Glutamatergic neuron (in vitro differentiated cells): Measurements from ENCODE around the gene CACNA2D1. TPM values are rescaled to one million over a fixed set of nuclear protein-coding genes. Genes with fewer than 3 reads are reported as not detected.

Experiments used
- DNase-seq: peaks from one replicate; pipeline ENCODE4 v3.0.0; 2022
- H3K27ac Mint-ChIP-seq: one replicate; pipeline ENCODE4 v1.8.0; 2020; ENCODE audit warnings: mild to moderate bottlenecking, mixed read lengths, inconsistent platforms; ENCODE audit not compliant: unreplicated experiment
- H3K27me3 Mint-ChIP-seq: one replicate; pipeline ENCODE4 v1.8.0; 2020; ENCODE audit warnings: mild to moderate bottlenecking, moderate library complexity, mixed read lengths, inconsistent platforms; ENCODE audit not compliant: unreplicated experiment
- H3K36me3 Mint-ChIP-seq: one replicate; pipeline ENCODE4 v1.8.0; 2020; ENCODE audit warnings: mild to moderate bottlenecking, mixed read lengths, inconsistent platforms; ENCODE audit not compliant: unreplicated experiment
- H3K4me1 Mint-ChIP-seq: one replicate; pipeline ENCODE4 v1.8.0; 2020; ENCODE audit warnings: mild to moderate bottlenecking, low read depth, mixed read lengths, inconsistent platforms; ENCODE audit not compliant: unreplicated experiment
- H3K4me3 Mint-ChIP-seq: one replicate; pipeline ENCODE4 v1.8.0; 2020; ENCODE audit warnings: mild to moderate bottlenecking, mixed read lengths, inconsistent platforms; ENCODE audit not compliant: unreplicated experiment
- H3K9me3 Mint-ChIP-seq: one replicate; pipeline ENCODE4 v1.8.0; 2020; ENCODE audit warnings: mild to moderate bottlenecking, moderate library complexity, mixed read lengths, inconsistent platforms; ENCODE audit not compliant: unreplicated experiment
- CTCF ChIP-seq: fragments of 200-600 bp; sonication (generic); IDR thresholded peaks from one replicate; pipeline ENCODE4 v1.5.0; 2021; ENCODE audit not compliant: partially characterized antibody, unreplicated experiment
- total RNA-seq: library from RNA; stranded (reverse); fragmentation: NEBNext Ultra II Directional; extraction: Animal tissue kit (Norgen Biotek cat#: 25700); gene quantifications from one replicate; pipeline ENCODE4 v1.2.1, GENCODE V29; 2021; ENCODE audit not compliant: unreplicated experiment

Gene CACNA2D1
- total RNA-seq, 1 donor from 2014 or later, result 258 TPM

GRCh38 chr7:82114237-82114636, 329.3 kb downstream of the CACNA2D1 start:
- peaks cover 2% of the 10 kb centered on the region for H3K27me3 Mint-ChIP-seq
- H3K4me3 Mint-ChIP-seq, result no peak overlapping the region
- no peak overlapping the region for H3K27ac Mint-ChIP-seq

GRCh38 chr7:82110146-82110840, 333.3 kb downstream of the CACNA2D1 start:
- Mint-ChIP-seq H3K27ac (no peak overlapping the region), H3K27me3 (peaks cover 4% of the 10 kb centered on the region), H3K4me1 (peaks cover 11% of the 10 kb centered on the region), H3K4me3 (no peak overlapping the region), H3K36me3 (no peaks in the 10 kb centered on the region), H3K9me3 (peaks cover 4% of the 10 kb centered on the region)
- no peak for DNase-seq
- no peak for TF ChIP-seq CTCF

More at GRCh38 chr7:82114237-82114636, 329.3 kb downstream of the CACNA2D1 start:
- Mint-ChIP-seq H3K9me3 (peaks cover 2% of the 10 kb centered on the region), H3K4me1 (peaks cover 8% of the 10 kb centered on the region), H3K36me3 (no peaks in the 10 kb centered on the region)
- no peak for DNase-seq
- TF ChIP-seq CTCF, result no peak

GRCh38 chr7:82109288-82109687, 334.3 kb downstream of the CACNA2D1 start:
- peaks cover 4% of the 10 kb centered on the region for H3K27me3 Mint-ChIP-seq
- TF ChIP-seq CTCF, result no peak
- peaks cover 11% of the 10 kb centered on the region for H3K4me1 Mint-ChIP-seq
- no peak overlapping the region for H3K4me3 Mint-ChIP-seq
- no peak overlapping the region for H3K27ac Mint-ChIP-seq
- H3K36me3 Mint-ChIP-seq, result no peaks in the 10 kb centered on the region
- DNase-seq, result no peak
- H3K9me3 Mint-ChIP-seq, result peaks cover 4% of the 10 kb centered on the region

GRCh38 chr7:82106201-82106600, 337.4 kb downstream of the CACNA2D1 start:
- peaks cover 4% of the 10 kb centered on the region for H3K27me3 Mint-ChIP-seq
- no peak for DNase-seq
- H3K4me1 Mint-ChIP-seq, result peaks cover 13% of the 10 kb centered on the region
- H3K9me3 Mint-ChIP-seq, result peaks cover 4% of the 10 kb centered on the region
- no peak overlapping the region for H3K27ac Mint-ChIP-seq
- TF ChIP-seq CTCF, result no peak
- no peak overlapping the region for H3K4me3 Mint-ChIP-seq
- H3K36me3 Mint-ChIP-seq, result no peaks in the 10 kb centered on the region

- H3K4me1 Mint-ChIP-seq, result peaks cover 9% of the 10 kb centered on the region
- H3K4me3 Mint-ChIP-seq, result no peak overlapping the region
- peaks cover 3% of the 10 kb centered on the region for H3K27me3 Mint-ChIP-seq
- no peak for TF ChIP-seq CTCF
- DNase-seq, result no peak
- H3K27ac Mint-ChIP-seq, result peak overlapping the region; percentile 72
- no peaks in the 10 kb centered on the region for H3K36me3 Mint-ChIP-seq
- H3K9me3 Mint-ChIP-seq, result peaks cover 4% of the 10 kb centered on the region
Measured at GRCh38 chr7:82105463-82105862, 338.1 kb downstream of the CACNA2D1 start.
